ENCODE data around the gene PCDHAC2. TPM values are rescaled to one million over a fixed set of nuclear protein-coding genes. Genes with fewer than 3 reads are reported as not detected.
A peak's percentile ranks its signal among the peaks of the same experiment; 100 is the strongest.

Gene PCDHAC2
- total RNA-seq, 3 donors from 2014 or later = 2.1 to 2.8 (median 2.6) TPM

DNA sequence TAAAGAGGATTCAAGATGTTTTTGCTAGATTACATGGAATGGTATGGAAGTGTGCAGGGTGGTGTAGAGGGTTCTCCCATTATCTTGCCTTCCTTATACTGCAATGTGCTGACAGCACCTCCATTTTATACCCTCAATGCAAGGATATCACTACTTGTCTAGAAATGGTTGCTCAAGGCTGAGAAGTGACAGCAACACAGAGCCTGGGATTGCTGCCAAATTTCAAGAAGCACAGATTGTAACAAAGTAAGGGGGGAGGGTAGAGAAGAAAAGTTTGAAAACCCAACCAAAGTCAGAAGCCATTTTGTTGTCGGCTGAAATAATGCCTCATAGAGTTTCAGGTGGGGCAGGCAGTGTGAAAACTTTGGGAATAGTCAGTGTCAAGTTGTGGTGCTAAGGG is 29.8 kb downstream of the PCDHAC2 start:
- intact Hi-C loops (cut with DNase I; ENCODE audit: low total_unique reads) = no loop called here
- Histone ChIP-seq H3K27me3 (no peaks in the 10 kb centered on the region), H3K4me3 (no peak overlapping the region), H3K9me3 (no peaks in the 10 kb centered on the region), H3K27ac (no peak overlapping the region), H3K36me3 (no peaks in the 10 kb centered on the region), H3K4me1 (no peaks in the 10 kb centered on the region)
- DNase-seq (ENCODE audit: low spot score in 2 of 2) = no peak
- TF ChIP-seq POLR2AphosphoS5 (IDR thresholded peaks at IDR 0.05) = no peak
- TF ChIP-seq POLR2A (IDR thresholded peaks at IDR 0.05) = no peak
- TF ChIP-seq, protein P1, sequence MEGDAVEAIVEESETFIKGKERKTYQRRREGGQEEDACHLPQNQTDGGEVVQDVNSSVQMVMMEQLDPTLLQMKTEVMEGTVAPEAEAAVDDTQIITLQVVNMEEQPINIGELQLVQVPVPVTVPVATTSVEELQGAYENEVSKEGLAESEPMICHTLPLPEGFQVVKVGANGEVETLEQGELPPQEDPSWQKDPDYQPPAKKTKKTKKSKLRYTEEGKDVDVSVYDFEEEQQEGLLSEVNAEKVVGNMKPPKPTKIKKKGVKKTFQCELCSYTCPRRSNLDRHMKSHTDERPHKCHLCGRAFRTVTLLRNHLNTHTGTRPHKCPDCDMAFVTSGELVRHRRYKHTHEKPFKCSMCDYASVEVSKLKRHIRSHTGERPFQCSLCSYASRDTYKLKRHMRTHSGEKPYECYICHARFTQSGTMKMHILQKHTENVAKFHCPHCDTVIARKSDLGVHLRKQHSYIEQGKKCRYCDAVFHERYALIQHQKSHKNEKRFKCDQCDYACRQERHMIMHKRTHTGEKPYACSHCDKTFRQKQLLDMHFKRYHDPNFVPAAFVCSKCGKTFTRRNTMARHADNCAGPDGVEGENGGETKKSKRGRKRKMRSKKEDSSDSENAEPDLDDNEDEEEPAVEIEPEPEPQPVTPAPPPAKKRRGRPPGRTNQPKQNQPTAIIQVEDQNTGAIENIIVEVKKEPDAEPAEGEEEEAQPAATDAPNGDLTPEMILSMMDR (IDR thresholded peaks at IDR 0.05) = no peak

DNA sequence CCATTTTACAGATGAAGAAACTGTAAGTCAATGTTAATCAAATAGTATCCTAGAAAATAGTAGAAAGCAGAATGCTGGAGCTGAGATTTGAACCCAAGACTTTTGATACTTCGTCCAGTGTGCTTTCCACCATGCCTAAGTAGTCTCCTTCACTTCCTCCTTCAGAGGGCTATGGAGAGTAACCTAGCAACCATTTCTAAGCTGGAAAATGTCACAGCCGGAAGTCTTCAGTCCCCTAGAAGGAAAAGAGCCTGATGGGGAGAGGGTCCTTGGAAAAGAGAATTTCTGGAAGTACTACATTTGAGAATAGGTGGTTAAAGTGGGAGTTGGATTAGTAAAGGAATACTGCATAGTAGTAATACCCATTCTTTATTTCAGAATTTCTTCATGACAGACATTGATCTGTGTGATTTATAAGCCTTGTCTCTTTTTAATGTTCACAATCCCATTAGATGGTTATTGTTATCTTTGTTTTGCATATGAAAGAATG is 32.7 kb downstream of the PCDHAC2 start:
- Histone ChIP-seq H3K36me3 (no peaks in the 10 kb centered on the region), H3K27me3 (no peaks in the 10 kb centered on the region), H3K4me1 (no peaks in the 10 kb centered on the region), H3K9me3 (no peaks in the 10 kb centered on the region), H3K4me3 (no peak overlapping the region), H3K27ac (no peak overlapping the region)
- DNase-seq (ENCODE audit: low spot score in 2 of 2) = no peak
- intact Hi-C loops (cut with DNase I; ENCODE audit: low total_unique reads) = no loop called here
- TF ChIP-seq, protein P1 (IDR thresholded peaks at IDR 0.05) = no peak
- TF ChIP-seq POLR2A (IDR thresholded peaks at IDR 0.05) = no peak
- TF ChIP-seq POLR2AphosphoS5 (IDR thresholded peaks at IDR 0.05) = no peak

DNA sequence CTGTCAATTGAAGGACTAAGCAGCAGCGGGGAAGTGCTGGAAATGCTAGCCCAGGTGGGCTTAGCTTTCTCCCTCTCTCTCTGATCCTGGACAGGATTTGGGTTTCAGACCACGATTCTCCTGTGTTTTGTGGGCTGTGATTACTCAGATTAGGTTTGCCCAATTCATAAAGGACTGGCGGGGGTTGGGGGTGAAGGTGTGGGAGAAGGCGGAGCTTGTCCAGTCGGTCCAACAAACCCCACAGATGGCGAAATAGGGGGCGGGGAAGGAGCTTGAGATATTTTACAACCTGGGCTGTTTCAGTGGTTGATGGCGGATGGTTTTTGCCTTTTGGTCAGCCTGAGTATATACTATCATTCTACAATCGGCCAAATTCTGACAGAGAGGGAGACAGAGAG is 35.2 kb downstream of the PCDHAC2 start:
- Histone ChIP-seq H3K27me3 (no peaks in the 10 kb centered on the region), H3K4me1 (no peaks in the 10 kb centered on the region), H3K4me3 (peak overlapping the region in 2 of 3 donors; percentile 46 to 59), H3K27ac (peak overlapping the region in 1 of 2 donors; percentile 12), H3K36me3 (no peaks in the 10 kb centered on the region), H3K9me3 (no peaks in the 10 kb centered on the region)
- no peak for TF ChIP-seq POLR2AphosphoS5 (IDR thresholded peaks at IDR 0.05)
- no peak for DNase-seq (ENCODE audit: low spot score in 2 of 2)
- intact Hi-C loops (cut with DNase I; ENCODE audit: low total_unique reads) = no loop called here

DNA sequence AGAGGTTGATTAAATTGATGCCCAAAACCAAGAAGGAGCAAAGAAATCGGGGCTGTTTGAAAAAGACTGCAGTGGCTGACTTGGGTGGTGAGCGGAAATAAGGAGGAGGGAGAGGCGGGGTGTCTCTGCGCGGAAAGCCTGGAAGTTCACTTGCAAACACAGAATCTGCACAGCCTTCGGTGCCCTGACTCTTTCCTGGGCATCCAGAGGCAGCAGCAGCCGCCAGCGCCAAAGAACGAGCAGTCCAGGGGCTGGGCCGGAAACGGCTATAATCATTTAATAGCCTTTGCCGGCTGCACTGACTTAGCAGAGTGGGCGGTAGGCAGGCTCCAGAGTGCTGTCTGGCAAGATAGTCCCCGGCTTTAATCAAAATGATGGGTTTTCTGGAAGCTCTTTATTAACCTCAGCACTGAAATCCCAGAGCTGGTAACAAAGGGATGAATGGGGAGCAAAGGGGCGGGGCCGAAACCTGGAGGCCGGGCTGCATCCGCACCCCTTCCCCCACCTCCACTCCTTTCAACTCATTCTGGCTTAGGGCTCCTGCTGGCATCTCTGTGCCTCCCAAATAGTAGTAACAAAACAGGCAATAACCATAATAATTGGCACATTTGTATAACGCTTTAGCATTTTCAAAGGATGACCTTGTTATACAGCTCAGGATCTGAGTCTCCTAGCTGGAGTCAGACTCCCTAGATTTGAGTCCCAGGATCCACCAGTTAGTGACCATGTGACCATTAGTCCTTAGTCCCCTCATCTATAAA is 35.7 kb downstream of the PCDHAC2 start:
- no peak for TF ChIP-seq POLR2AphosphoS5 (IDR thresholded peaks at IDR 0.05)
- TF ChIP-seq, protein P1 (IDR thresholded peaks at IDR 0.05) = no peak
- TF ChIP-seq POLR2A (IDR thresholded peaks at IDR 0.05) = no peak
- peak overlapping the region in 2 of 3 donors; percentile 46 to 59 for H3K4me3 ChIP-seq
- H3K27me3 ChIP-seq = no peaks in the 10 kb centered on the region
- intact Hi-C loops (cut with DNase I; ENCODE audit: low total_unique reads) = no loop called here
- no peaks in the 10 kb centered on the region for H3K36me3 ChIP-seq
- no peaks in the 10 kb centered on the region for H3K4me1 ChIP-seq
- no peak for DNase-seq (ENCODE audit: low spot score in 2 of 2)
- no peaks in the 10 kb centered on the region for H3K9me3 ChIP-seq
- peak overlapping the region in 1 of 2 donors; percentile 12 for H3K27ac ChIP-seq

DNA sequence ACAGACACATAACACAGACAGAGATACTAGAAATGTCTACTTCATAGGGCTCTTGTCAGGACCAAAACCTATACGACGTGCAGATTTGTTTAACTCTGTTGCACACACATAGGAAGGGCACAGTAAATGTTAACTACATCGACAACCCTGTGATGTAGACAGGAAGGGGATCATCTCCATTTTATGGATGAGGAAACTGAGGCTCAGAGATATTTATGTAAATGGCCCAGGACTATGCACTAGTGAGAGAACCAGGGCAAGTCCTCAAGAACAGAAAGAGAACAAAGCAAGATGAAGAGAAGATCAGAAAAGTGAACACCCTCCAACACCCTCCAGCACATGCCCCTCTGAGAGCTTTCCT is 36.3 kb downstream of the PCDHAC2 start:
- H3K27ac ChIP-seq = no peak overlapping the region
- no peaks in the 10 kb centered on the region for H3K36me3 ChIP-seq
- DNase-seq (ENCODE audit: low spot score in 2 of 2) = no peak
- H3K4me3 ChIP-seq = no peak overlapping the region
- no peaks in the 10 kb centered on the region for H3K4me1 ChIP-seq
- TF ChIP-seq POLR2A (IDR thresholded peaks at IDR 0.05) (no peak), POLR2AphosphoS5 (IDR thresholded peaks at IDR 0.05) (no peak)
- TF ChIP-seq, protein P1 (IDR thresholded peaks at IDR 0.05) = no peak
- intact Hi-C loops (cut with DNase I; ENCODE audit: low total_unique reads) = no loop called here
- no peaks in the 10 kb centered on the region for H3K9me3 ChIP-seq
- no peaks in the 10 kb centered on the region for H3K27me3 ChIP-seq

All from breast epithelium (tissue), 4 donors.